Measurements from ENCODE around the gene PTPRF. TPM values are rescaled to one million over a fixed set of nuclear protein-coding genes. Genes with fewer than 3 reads are reported as not detected.

Gene PTPRF
- total RNA-seq, 1 donor from 2014 or later = not detected

GRCh38 chr1:43590388-43590925, 59.8 kb downstream of the PTPRF start:
- DNase-seq (no peak), ATAC-seq (ENCODE audit: low read depth) (no peak)
- no peak overlapping the region for H3K27ac Mint-ChIP-seq
- H3K27me3 Mint-ChIP-seq = no peaks in the 10 kb centered on the region
- intact Hi-C loops (cut with micrococcal nuclease) = no loop called here
- H3K9me3 Mint-ChIP-seq = no peaks in the 10 kb centered on the region
- H3K36me3 Mint-ChIP-seq (ENCODE audit: low read depth) = no peaks in the 10 kb centered on the region
- no peak overlapping the region for H3K4me3 Mint-ChIP-seq
- ChIA-PET CTCF (no interaction called here), POLR2A (no interaction called here)
- no peaks in the 10 kb centered on the region for H3K4me1 Mint-ChIP-seq
- TF ChIP-seq CTCF (IDR thresholded peaks at IDR 0.05) = no peak

DNA sequence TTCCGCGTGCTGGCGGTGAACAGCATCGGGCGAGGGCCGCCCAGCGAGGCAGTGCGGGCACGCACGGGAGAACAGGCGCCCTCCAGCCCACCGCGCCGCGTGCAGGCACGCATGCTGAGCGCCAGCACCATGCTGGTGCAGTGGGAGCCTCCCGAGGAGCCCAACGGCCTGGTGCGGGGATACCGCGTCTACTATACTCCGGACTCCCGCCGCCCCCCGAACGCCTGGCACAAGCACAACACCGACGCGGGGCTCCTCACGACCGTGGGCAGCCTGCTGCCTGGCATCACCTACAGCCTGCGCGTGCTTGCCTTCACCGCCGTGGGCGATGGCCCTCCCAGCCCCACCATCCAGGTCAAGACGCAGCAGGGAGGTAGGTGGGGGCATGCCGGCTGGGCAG, 60.5 kb downstream of the PTPRF start:
- ChIA-PET CTCF (no interaction called here), POLR2A (no interaction called here)
- no peak for DNase-seq
- no peaks in the 10 kb centered on the region for H3K9me3 Mint-ChIP-seq
- intact Hi-C loops (cut with micrococcal nuclease) = no loop called here
- no peaks in the 10 kb centered on the region for H3K4me1 Mint-ChIP-seq
- H3K27ac Mint-ChIP-seq = no peak overlapping the region
- no peaks in the 10 kb centered on the region for H3K27me3 Mint-ChIP-seq
- TF ChIP-seq CTCF (IDR thresholded peaks at IDR 0.05) = no peak
- ATAC-seq (ENCODE audit: low read depth) = no peak
- no peak overlapping the region for H3K4me3 Mint-ChIP-seq
- no peaks in the 10 kb centered on the region for H3K36me3 Mint-ChIP-seq (ENCODE audit: low read depth)

- no peaks in the 10 kb centered on the region for H3K9me3 Mint-ChIP-seq
- ChIA-PET POLR2A (no interaction called here), CTCF (no interaction called here)
- TF ChIP-seq CTCF (IDR thresholded peaks at IDR 0.05) = no peak
- H3K4me1 Mint-ChIP-seq = no peaks in the 10 kb centered on the region
- intact Hi-C loops (cut with micrococcal nuclease) = no loop called here
- H3K4me3 Mint-ChIP-seq = no peak overlapping the region
- H3K27ac Mint-ChIP-seq = no peak overlapping the region
- ATAC-seq (ENCODE audit: low read depth) (no peak), DNase-seq (no peak)
- H3K36me3 Mint-ChIP-seq (ENCODE audit: low read depth) = no peaks in the 10 kb centered on the region
- no peaks in the 10 kb centered on the region for H3K27me3 Mint-ChIP-seq
Observed at GRCh38 chr1:43592051-43592665, 61.5 kb downstream of the PTPRF start.

- ATAC-seq (ENCODE audit: low read depth) (no peak), DNase-seq (no peak)
- no peak overlapping the region for H3K4me3 Mint-ChIP-seq
- no peak overlapping the region for H3K27ac Mint-ChIP-seq
- no peaks in the 10 kb centered on the region for H3K27me3 Mint-ChIP-seq
- no peaks in the 10 kb centered on the region for H3K4me1 Mint-ChIP-seq
- CTCF ChIA-PET = no interaction called here
- no peak for TF ChIP-seq CTCF (IDR thresholded peaks at IDR 0.05)
- POLR2A ChIA-PET = interaction anchor here (0.9 kb wide), 1 partner anchor 437 kb away, joined by 4 read pairs; no protein-coding TSS in a partner anchor
- no peaks in the 10 kb centered on the region for H3K9me3 Mint-ChIP-seq
- intact Hi-C loops (cut with micrococcal nuclease) = no loop called here
- H3K36me3 Mint-ChIP-seq (ENCODE audit: low read depth) = no peaks in the 10 kb centered on the region
Observed at GRCh38 chr1:43592974-43593683, 62.4 kb downstream of the PTPRF start.

DNA sequence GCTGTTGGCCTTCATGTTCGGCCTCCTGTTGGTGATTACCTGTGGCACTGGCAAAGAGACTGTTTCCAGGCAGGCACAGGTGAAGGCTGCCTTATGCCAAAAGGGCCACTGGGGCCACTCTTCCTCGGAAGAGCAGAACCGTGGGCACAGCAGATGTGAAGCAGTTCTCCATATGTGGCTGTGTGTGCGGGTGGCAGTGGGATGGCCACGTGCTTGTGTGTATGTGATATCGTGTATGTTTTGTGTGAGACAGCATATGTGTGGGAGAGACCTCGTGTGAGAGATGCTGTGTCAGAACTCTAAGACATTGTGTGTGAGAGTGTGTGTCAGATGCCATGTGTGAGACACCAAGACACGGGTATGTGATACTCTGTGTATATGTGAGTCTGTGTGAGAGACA, 65.9 kb downstream of the PTPRF start:
- H3K4me3 Mint-ChIP-seq = no peak overlapping the region
- ATAC-seq (ENCODE audit: low read depth) (no peak), DNase-seq (no peak)
- no peaks in the 10 kb centered on the region for H3K9me3 Mint-ChIP-seq
- ChIA-PET CTCF (no interaction called here), POLR2A (no interaction called here)
- TF ChIP-seq CTCF (IDR thresholded peaks at IDR 0.05) = no peak
- H3K4me1 Mint-ChIP-seq = no peaks in the 10 kb centered on the region
- no peak overlapping the region for H3K27ac Mint-ChIP-seq
- no peaks in the 10 kb centered on the region for H3K27me3 Mint-ChIP-seq
- H3K36me3 Mint-ChIP-seq (ENCODE audit: low read depth) = no peaks in the 10 kb centered on the region
- intact Hi-C loops (cut with micrococcal nuclease) = no loop called here
